WTC11 (cell line): ENCODE data around the gene BCKDHA. TPM values are rescaled to one million over a fixed set of nuclear protein-coding genes. Genes with fewer than 3 reads are reported as not detected.
"Not testable (repeated sequence)": the region's sequence is repeated elsewhere in the genome, so short reads cannot be mapped to it uniquely, and the experiment has no call there.

ENCODE experiments used
- ATAC-seq: fragments of 200-7000 bp; cut with Tn5 transposase; 2 replicates; pipeline ENCODE4 v1.10.0; 2021; ENCODE audit warnings: mild to moderate bottlenecking, moderate library complexity
- CTCF ChIA-PET: fragments of 300-600 bp; sonication (Branson Sonifier 250); formaldehyde crosslinking; loops from one replicate; lab custom pipeline; 2021; ENCODE audit warnings: antibody characterized with exemption; lab: Charles Lee
- POLR2A ChIA-PET: fragments of 350-600 bp; sonication (Branson Sonifier 250); formaldehyde crosslinking; loops from one replicate; lab custom pipeline; 2021; ENCODE audit warnings: antibody characterized with exemption; lab: Charles Lee
- DNase-seq: peaks from one replicate; pipeline ENCODE4 v3.0.0; 2021; ENCODE audit warnings: low spot score
- H3K27ac Mint-ChIP-seq: 2 replicates; pipeline ENCODE4 v1.8.0; 2021; ENCODE audit warnings: mixed read lengths
- H3K27me3 Mint-ChIP-seq: 2 replicates; pipeline ENCODE4 v1.8.0; 2021; ENCODE audit warnings: low read depth, mild to moderate bottlenecking, moderate library complexity, mixed read lengths
- H3K36me3 Mint-ChIP-seq: 2 replicates; pipeline ENCODE4 v1.8.0; 2021; ENCODE audit warnings: mixed read lengths
- H3K4me1 Mint-ChIP-seq: 2 replicates; pipeline ENCODE4 v1.8.0; 2022; ENCODE audit warnings: mixed read lengths
- H3K4me3 Mint-ChIP-seq: 2 replicates; pipeline ENCODE4 v1.8.0; 2021; ENCODE audit warnings: mild to moderate bottlenecking, moderate library complexity, mixed read lengths
- H3K9me3 Mint-ChIP-seq: 2 replicates; pipeline ENCODE4 v1.8.0; 2021; ENCODE audit warnings: mixed read lengths
- CREB1 ChIP-seq: sonication (generic); formaldehyde crosslinking; IDR thresholded peaks from 2 replicates; pipeline ENCODE4 v1.8.0; 2023; ENCODE audit warnings: mild to moderate bottlenecking, missing genetic modification reagents
- ESRRA ChIP-seq: sonication (generic); formaldehyde crosslinking; IDR thresholded peaks from 2 replicates; pipeline ENCODE4 v1.8.1; 2022; ENCODE audit warnings: mild to moderate bottlenecking, missing genetic modification reagents, borderline replicate concordance
- IRF2 ChIP-seq: sonication (generic); formaldehyde crosslinking; IDR thresholded peaks from 2 replicates; pipeline ENCODE4 v1.8.0; 2022; ENCODE audit warnings: low read depth, missing genetic modification reagents, borderline replicate concordance
- NFATC4 ChIP-seq: fragments of 250-450 bp; sonication (Bioruptor Pico); IDR thresholded peaks from 2 replicates; pipeline ENCODE4 v1.9.0; 2021; ENCODE audit warnings: mild to moderate bottlenecking
- PRRX2 ChIP-seq: fragments of 250-450 bp; sonication (Bioruptor Pico); IDR thresholded peaks from 2 replicates; pipeline ENCODE4 v1.8.0; 2021; ENCODE audit warnings: mild to moderate bottlenecking
- TEAD4 ChIP-seq: sonication (generic); formaldehyde crosslinking; IDR thresholded peaks from 2 replicates; pipeline ENCODE4 v1.8.0; 2022; ENCODE audit warnings: mild to moderate bottlenecking, missing genetic modification reagents
- ZNF121 ChIP-seq: sonication (generic); formaldehyde crosslinking; IDR thresholded peaks from 2 replicates; pipeline ENCODE4 v1.8.0; 2023; ENCODE audit warnings: missing genetic modification reagents
- ZNF263 ChIP-seq: sonication (generic); formaldehyde crosslinking; IDR thresholded peaks from 2 replicates; pipeline ENCODE4 v1.8.1; 2022; ENCODE audit warnings: low read depth, mild to moderate bottlenecking, moderate library complexity, missing genetic modification reagents
- total RNA-seq: library from RNA; stranded (reverse); gene quantifications from 3 replicates; pipeline ENCODE4 v1.2.3, GENCODE V29; 2021
- TF ChIP-seq, protein P1 (sequence below): sonication (generic); formaldehyde crosslinking; IDR thresholded peaks from 2 replicates; pipeline ENCODE4 v1.8.0; 2023; ENCODE audit warnings: mild to moderate bottlenecking, missing genetic modification reagents
- TF ChIP-seq, protein P2 (sequence below): fragments of 250-450 bp; sonication (Bioruptor Pico); IDR thresholded peaks from 2 replicates; pipeline ENCODE4 v1.9.0; 2021; ENCODE audit warnings: mild to moderate bottlenecking
- TF ChIP-seq, protein P3 (sequence below): sonication (generic); formaldehyde crosslinking; conservative IDR thresholded peaks from 2 replicates; pipeline ENCODE4 v1.8.1; 2022; ENCODE audit warnings: mild to moderate bottlenecking, missing genetic modification reagents
- TF ChIP-seq, protein P4 (sequence below): fragments of 250-450 bp; sonication (Bioruptor Pico); IDR thresholded peaks from 2 replicates; pipeline ENCODE4 v1.9.0; 2021; ENCODE audit warnings: mild to moderate bottlenecking
- TF ChIP-seq, protein P5 (sequence below): sonication (generic); formaldehyde crosslinking; IDR thresholded peaks from 2 replicates; pipeline ENCODE4 v1.8.1; 2022; ENCODE audit warnings: mild to moderate bottlenecking, moderate library complexity, missing genetic modification reagents

Gene BCKDHA
- total RNA-seq, 1 experiment from 2014 or later = 18.8 TPM

DNA sequence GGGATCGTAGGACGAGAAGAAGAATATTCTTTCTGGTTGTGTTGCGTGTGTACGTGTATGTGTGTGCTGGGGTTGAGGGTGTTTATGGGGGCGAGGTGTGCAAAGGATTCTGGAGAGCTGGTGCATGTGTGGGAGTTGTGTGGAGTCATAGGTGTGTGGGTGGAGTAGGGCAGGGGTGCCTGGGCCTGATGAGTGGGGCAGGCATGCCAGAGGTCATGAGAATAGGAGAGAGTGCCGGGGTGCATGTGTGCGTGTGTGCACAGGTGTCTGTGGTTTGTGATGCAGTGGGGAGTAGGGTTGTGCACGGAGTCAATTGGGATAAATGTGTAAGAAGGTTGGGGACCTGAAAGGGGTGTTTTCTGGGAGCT is 20.6 kb upstream of the BCKDHA start (continued):
- TF ChIP-seq, protein P1, sequence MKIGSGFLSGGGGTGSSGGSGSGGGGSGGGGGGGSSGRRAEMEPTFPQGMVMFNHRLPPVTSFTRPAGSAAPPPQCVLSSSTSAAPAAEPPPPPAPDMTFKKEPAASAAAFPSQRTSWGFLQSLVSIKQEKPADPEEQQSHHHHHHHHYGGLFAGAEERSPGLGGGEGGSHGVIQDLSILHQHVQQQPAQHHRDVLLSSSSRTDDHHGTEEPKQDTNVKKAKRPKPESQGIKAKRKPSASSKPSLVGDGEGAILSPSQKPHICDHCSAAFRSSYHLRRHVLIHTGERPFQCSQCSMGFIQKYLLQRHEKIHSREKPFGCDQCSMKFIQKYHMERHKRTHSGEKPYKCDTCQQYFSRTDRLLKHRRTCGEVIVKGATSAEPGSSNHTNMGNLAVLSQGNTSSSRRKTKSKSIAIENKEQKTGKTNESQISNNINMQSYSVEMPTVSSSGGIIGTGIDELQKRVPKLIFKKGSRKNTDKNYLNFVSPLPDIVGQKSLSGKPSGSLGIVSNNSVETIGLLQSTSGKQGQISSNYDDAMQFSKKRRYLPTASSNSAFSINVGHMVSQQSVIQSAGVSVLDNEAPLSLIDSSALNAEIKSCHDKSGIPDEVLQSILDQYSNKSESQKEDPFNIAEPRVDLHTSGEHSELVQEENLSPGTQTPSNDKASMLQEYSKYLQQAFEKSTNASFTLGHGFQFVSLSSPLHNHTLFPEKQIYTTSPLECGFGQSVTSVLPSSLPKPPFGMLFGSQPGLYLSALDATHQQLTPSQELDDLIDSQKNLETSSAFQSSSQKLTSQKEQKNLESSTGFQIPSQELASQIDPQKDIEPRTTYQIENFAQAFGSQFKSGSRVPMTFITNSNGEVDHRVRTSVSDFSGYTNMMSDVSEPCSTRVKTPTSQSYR = no peak
- TF ChIP-seq, protein P2, sequence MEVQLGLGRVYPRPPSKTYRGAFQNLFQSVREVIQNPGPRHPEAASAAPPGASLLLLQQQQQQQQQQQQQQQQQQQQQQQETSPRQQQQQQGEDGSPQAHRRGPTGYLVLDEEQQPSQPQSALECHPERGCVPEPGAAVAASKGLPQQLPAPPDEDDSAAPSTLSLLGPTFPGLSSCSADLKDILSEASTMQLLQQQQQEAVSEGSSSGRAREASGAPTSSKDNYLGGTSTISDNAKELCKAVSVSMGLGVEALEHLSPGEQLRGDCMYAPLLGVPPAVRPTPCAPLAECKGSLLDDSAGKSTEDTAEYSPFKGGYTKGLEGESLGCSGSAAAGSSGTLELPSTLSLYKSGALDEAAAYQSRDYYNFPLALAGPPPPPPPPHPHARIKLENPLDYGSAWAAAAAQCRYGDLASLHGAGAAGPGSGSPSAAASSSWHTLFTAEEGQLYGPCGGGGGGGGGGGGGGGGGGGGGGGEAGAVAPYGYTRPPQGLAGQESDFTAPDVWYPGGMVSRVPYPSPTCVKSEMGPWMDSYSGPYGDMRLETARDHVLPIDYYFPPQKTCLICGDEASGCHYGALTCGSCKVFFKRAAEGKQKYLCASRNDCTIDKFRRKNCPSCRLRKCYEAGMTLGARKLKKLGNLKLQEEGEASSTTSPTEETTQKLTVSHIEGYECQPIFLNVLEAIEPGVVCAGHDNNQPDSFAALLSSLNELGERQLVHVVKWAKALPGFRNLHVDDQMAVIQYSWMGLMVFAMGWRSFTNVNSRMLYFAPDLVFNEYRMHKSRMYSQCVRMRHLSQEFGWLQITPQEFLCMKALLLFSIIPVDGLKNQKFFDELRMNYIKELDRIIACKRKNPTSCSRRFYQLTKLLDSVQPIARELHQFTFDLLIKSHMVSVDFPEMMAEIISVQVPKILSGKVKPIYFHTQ (CRISPR knock-in tag) = no peak
- TF ChIP-seq, protein P3, sequence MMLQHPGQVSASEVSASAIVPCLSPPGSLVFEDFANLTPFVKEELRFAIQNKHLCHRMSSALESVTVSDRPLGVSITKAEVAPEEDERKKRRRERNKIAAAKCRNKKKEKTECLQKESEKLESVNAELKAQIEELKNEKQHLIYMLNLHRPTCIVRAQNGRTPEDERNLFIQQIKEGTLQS (CRISPR knock-in tag) = no peak
- no peak for TF ChIP-seq ESRRA
- TF ChIP-seq, protein P4, sequence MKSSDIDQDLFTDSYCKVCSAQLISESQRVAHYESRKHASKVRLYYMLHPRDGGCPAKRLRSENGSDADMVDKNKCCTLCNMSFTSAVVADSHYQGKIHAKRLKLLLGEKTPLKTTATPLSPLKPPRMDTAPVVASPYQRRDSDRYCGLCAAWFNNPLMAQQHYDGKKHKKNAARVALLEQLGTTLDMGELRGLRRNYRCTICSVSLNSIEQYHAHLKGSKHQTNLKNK = no peak
- TF ChIP-seq, all 79 proteins: peak for 0

DNA sequence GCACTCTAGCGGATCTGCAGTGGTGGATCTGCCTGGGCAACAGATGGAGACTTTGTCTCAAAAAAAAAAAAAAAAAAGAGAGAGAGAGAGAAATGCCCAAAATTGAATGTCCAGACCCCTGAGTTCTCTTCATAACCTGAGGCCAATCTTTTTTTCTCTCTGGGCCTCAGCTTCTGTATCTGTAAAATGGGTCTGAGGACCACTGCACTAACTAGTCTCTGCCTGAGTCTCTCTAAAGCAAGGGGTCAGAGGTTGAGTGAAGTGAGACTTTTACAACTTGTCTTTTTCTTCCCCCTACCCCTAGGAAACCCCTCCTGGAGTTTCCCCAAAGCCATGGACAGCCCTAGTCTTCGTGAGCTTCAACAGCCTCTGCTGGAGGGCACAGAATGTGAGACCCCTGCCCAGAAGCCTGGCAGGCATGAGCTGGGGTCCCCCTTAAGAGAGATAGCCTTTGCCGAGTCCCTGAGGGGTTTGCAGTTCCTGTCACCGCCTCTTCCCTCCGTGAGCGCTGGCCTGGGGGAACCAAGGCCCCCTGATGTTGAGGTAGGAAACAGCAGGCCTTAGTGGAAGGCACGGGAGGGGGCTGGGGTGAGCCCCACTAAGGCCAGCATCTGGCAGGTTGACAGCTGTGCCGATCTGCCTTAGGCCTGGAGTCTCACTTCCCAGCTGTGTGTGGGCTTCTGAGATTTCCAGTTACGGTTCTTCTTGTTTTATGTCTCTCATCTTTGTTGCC is 19.5 kb upstream of the BCKDHA start:
- Mint-ChIP-seq H3K27me3 (peaks cover 14% of the 10 kb centered on the region), H3K4me3 (no peak overlapping the region), H3K9me3 (no peaks in the 10 kb centered on the region)
- CTCF ChIA-PET = interaction anchor here (0.7 to 6.2 kb wide), 11 partner anchors 13 to 965 kb away, joined by 3 to 45 read pairs (median 3); partner anchors contain the start of genes B9D2, DMAC2 and TGFB1
- TF ChIP-seq PRRX2 (CRISPR knock-in tag) = no peak
- no peak for TF ChIP-seq TEAD4 (CRISPR knock-in tag)
- no peak for TF ChIP-seq CREB1 (CRISPR knock-in tag)
- no peak for TF ChIP-seq ZNF263 (CRISPR knock-in tag)
- no peak for TF ChIP-seq NFATC4 (CRISPR knock-in tag)
- no peak for TF ChIP-seq IRF2
- TF ChIP-seq, all 79 proteins: peak for 0
- DNase-seq = peak; percentile 69
- ATAC-seq = peak; percentile 81
- Mint-ChIP-seq H3K36me3 (no peaks in the 10 kb centered on the region), H3K27ac (no peak overlapping the region), H3K4me1 (peaks cover 17% of the 10 kb centered on the region)
- POLR2A ChIA-PET = interaction anchor here (0.6 kb wide), 1 partner anchor 311 kb away, joined by 4 read pairs; no protein-coding TSS in a partner anchor

DNA sequence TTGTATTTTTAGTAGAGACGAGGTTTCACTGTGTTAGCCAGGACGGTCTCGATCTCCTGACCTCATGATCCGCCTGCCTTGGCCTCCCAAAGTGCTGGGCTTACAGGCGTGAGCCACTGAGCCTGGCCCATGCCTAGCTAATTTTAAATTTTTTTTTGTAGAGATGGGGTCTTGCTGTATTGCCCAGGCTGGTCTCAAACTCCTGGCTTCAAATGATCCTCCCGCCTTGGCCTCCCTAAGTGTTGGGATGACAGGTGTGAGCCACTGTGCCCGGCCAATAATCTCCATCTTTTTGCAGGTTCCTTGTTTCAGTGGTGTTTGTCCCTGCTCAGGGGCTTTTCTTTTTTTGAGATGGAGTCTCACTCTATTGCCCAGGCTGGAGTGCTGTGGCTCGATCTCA is 16.1 kb upstream of the BCKDHA start:
- H3K9me3 Mint-ChIP-seq, POLR2A ChIA-PET, H3K4me3 Mint-ChIP-seq, H3K27ac Mint-ChIP-seq, DNase-seq, H3K36me3 Mint-ChIP-seq, ATAC-seq: not testable (repeated sequence)
- CTCF ChIA-PET = interaction anchor here (0.7 to 1.0 kb wide), 3 partner anchors 15 to 565 kb away, joined by 4 to 7 read pairs (median 4); no protein-coding TSS in a partner anchor
- TF ChIP-seq ZNF121 (CRISPR knock-in tag) = 0 out of 2 replicates have a peak, but pooled peaks have one; percentile 14
- peaks cover 13% of the 10 kb centered on the region for H3K4me1 Mint-ChIP-seq
- H3K27me3 Mint-ChIP-seq = peaks cover 11% of the 10 kb centered on the region

DNA sequence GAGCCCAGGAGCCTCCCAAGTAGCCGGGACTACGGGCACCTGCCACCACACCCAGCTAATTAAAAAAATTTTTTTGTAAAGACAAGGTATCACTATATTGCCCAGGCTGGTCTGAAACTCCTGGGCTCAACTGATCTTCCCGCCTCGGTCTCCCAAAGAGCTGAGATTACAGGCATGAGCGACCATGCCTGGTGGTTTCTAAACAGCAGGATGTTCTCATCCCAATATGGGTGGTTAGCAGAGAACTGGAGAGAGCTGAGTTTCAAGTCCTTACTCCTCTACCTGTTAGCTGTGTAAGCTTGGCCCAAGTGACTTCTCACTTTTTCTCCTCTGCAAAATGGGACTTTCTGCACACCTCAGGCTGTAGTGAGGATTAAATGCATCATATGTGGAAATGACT is 13.3 kb upstream of the BCKDHA start:
- no peak overlapping the region for H3K4me3 Mint-ChIP-seq
- ChIA-PET POLR2A (no interaction called here), CTCF (interaction anchor here (1.0 to 1.2 kb wide), 3 partner anchors 19 to 179 kb away, joined by 3 to 4 read pairs (median 3); no protein-coding TSS in a partner anchor)
- no peak for DNase-seq
- peaks cover 3% of the 10 kb centered on the region; the same call in 1 of the 2 replicates for H3K36me3 Mint-ChIP-seq
- H3K9me3 Mint-ChIP-seq = no peaks in the 10 kb centered on the region
- TF ChIP-seq PRRX2 (CRISPR knock-in tag) = no peak
- TF ChIP-seq, protein P5, sequence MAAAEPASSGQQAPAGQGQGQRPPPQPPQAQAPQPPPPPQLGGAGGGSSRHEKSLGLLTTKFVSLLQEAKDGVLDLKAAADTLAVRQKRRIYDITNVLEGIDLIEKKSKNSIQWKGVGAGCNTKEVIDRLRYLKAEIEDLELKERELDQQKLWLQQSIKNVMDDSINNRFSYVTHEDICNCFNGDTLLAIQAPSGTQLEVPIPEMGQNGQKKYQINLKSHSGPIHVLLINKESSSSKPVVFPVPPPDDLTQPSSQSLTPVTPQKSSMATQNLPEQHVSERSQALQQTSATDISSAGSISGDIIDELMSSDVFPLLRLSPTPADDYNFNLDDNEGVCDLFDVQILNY (CRISPR knock-in tag) = no peak
- H3K27ac Mint-ChIP-seq = 0 out of 2 replicates have a peak overlapping the region, but pooled peaks have one; percentile 41
- H3K27me3 Mint-ChIP-seq = no peaks in the 10 kb centered on the region
- H3K4me1 Mint-ChIP-seq = no peaks in the 10 kb centered on the region
- ATAC-seq = no peak
